Choroid plexus epithelial cell (primary cell): ENCODE results near the gene USP3.
A peak's percentile ranks its signal among the peaks of the same experiment; 100 is the strongest.
"Not testable (repeated sequence)": the region's sequence is repeated elsewhere in the genome, so short reads cannot be mapped to it uniquely, and the experiment has no call there.

ENCODE experiments used
- DNase-seq: peaks from one replicate; pipeline ENCODE4 v3.0.0-alpha.2; 2010; ENCODE audit warnings: low read depth
- H3K4me3 ChIP-seq: 2 replicates; pipeline ENCODE4 v1.5.1; 2011; ENCODE audit warnings: low read depth, mild to moderate bottlenecking, control low read depth, low read length, moderate library complexity
- CTCF ChIP-seq: conservative IDR thresholded peaks from 2 replicates; pipeline ENCODE4 v1.5.1; 2011; ENCODE audit warnings: low read depth, mild to moderate bottlenecking, control low read depth, inconsistent platforms, low read length, moderate library complexity

The USP3 gene

GRCh38 chr15:63514531-63514943 is 10.1 kb downstream of the USP3 start:
- TF ChIP-seq CTCF: no peak
- peak; percentile 85 for DNase-seq
- no peak overlapping the region for H3K4me3 ChIP-seq

GRCh38 chr15:63517202-63517601 is 12.8 kb downstream of the USP3 start:
- H3K4me3 ChIP-seq: no peak overlapping the region
- TF ChIP-seq CTCF: no peak
- no peak for DNase-seq

- no peak for TF ChIP-seq CTCF
- DNase-seq: peak; percentile 40
- no peak overlapping the region for H3K4me3 ChIP-seq
Observed at GRCh38 chr15:63517628-63518027, 13.2 kb downstream of the USP3 start.

GRCh38 chr15:63519041-63519440 is 14.6 kb downstream of the USP3 start:
- no peak overlapping the region for H3K4me3 ChIP-seq
- DNase-seq: no peak
- no peak for TF ChIP-seq CTCF

GRCh38 chr15:63519548-63520178 is 15.3 kb downstream of the USP3 start:
- H3K4me3 ChIP-seq: no peak overlapping the region
- DNase-seq: no peak
- TF ChIP-seq CTCF: no peak

- not testable (repeated sequence) for H3K4me3 ChIP-seq, DNase-seq
Observed at GRCh38 chr15:63520462-63520861, 16.1 kb downstream of the USP3 start.

- no peak for DNase-seq
- H3K4me3 ChIP-seq: no peak overlapping the region
- no peak for TF ChIP-seq CTCF
Observed at GRCh38 chr15:63522225-63522578, 17.8 kb downstream of the USP3 start.
